Measurements from ENCODE around the gene LRRC53.

Gene LRRC53

GRCh38 chr1:74505928-74506710 is 6.3 kb downstream of the LRRC53 start:
- H3K4me1 ChIP-seq (ENCODE audit: insufficient read depth, low read length), result peaks cover 11% of the 10 kb centered on the region; the same call in 1 of the 2 replicates
- no peaks in the 10 kb centered on the region for H3K9me3 ChIP-seq (ENCODE audit: control insufficient read depth, insufficient read depth, low read length)
- no peaks in the 10 kb centered on the region for H3K36me3 ChIP-seq (ENCODE audit: insufficient read depth, low read length)
- no peak overlapping the region for H3K9ac ChIP-seq (ENCODE audit: low read depth, low read length)

- Histone ChIP-seq H3K9me3 (ENCODE audit: control insufficient read depth, insufficient read depth, low read length) (no peaks in the 10 kb centered on the region), H3K4me1 (ENCODE audit: insufficient read depth, low read length) (peaks cover 11% of the 10 kb centered on the region; the same call in 1 of the 2 replicates), H3K9ac (ENCODE audit: low read depth, low read length) (no peak overlapping the region), H3K36me3 (ENCODE audit: insufficient read depth, low read length) (no peaks in the 10 kb centered on the region)
These were observed 7.4 kb downstream of the LRRC53 start for GRCh38 chr1:74504933-74505512.

GRCh38 chr1:74504125-74504932 is 8.1 kb downstream of the LRRC53 start:
- no peak overlapping the region for H3K9ac ChIP-seq (ENCODE audit: low read depth, low read length)
- H3K4me1 ChIP-seq (ENCODE audit: insufficient read depth, low read length), result peaks cover 11% of the 10 kb centered on the region; the same call in 1 of the 2 replicates
- no peaks in the 10 kb centered on the region for H3K36me3 ChIP-seq (ENCODE audit: insufficient read depth, low read length)
- H3K9me3 ChIP-seq (ENCODE audit: control insufficient read depth, insufficient read depth, low read length), result no peaks in the 10 kb centered on the region

- Histone ChIP-seq H3K9me3 (ENCODE audit: control insufficient read depth, insufficient read depth, low read length) (no peaks in the 10 kb centered on the region), H3K36me3 (ENCODE audit: insufficient read depth, low read length) (no peaks in the 10 kb centered on the region), H3K9ac (ENCODE audit: low read depth, low read length) (no peak overlapping the region), H3K4me1 (ENCODE audit: insufficient read depth, low read length) (peaks cover 11% of the 10 kb centered on the region; the same call in 1 of the 2 replicates)
These were observed 9.6 kb downstream of the LRRC53 start for GRCh38 chr1:74502858-74503257.

DNA sequence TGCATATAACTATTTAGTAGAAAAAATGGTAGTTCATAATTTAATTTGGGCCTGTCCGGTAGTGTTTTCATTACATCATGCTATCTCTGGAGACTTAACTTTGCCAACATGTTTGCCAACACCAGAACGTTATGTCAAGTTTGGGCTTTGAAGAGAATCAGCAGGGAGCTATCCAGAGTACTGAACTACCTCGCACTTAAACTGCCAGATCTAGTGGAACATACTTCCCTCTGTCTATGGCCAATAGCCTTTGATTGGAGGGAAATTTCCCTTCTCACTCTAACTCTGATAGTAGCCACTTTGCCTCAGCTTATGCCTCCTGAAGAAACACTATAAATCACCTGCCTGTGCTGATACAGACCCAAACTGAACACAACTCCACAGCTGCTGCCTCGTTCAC is 10.0 kb downstream of the LRRC53 start:
- Histone ChIP-seq H3K36me3 (ENCODE audit: insufficient read depth, low read length) (no peaks in the 10 kb centered on the region), H3K4me1 (ENCODE audit: insufficient read depth, low read length) (peaks cover 11% of the 10 kb centered on the region; the same call in 1 of the 2 replicates), H3K9ac (ENCODE audit: low read depth, low read length) (no peak overlapping the region), H3K9me3 (ENCODE audit: control insufficient read depth, insufficient read depth, low read length) (no peaks in the 10 kb centered on the region)

DNA sequence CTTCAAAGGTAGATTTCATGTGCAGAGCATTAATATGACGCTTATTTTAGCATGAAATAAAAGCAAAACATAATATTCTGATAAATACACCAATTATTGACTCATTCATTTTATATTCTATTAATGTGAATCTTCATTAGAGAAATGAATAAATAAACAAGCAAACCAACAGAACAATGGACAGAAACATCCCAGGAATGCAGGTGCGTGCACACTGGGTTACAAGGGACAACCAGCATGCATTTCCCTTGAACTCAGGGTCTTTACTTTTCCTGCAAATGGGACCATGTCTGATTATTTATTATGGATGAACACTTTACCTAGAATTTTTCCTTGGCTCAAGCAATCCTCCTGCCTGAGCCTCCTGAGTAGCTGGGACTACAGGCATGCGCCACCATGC is 13.5 kb downstream of the LRRC53 start:
- no peaks in the 10 kb centered on the region for H3K36me3 ChIP-seq (ENCODE audit: insufficient read depth, low read length)
- H3K9ac ChIP-seq (ENCODE audit: low read depth, low read length), result no peak overlapping the region
- peaks cover 2% of the 10 kb centered on the region; the same call in 1 of the 2 replicates for H3K4me1 ChIP-seq (ENCODE audit: insufficient read depth, low read length)
- H3K9me3 ChIP-seq (ENCODE audit: control insufficient read depth, insufficient read depth, low read length), result no peaks in the 10 kb centered on the region

- no peaks in the 10 kb centered on the region for H3K36me3 ChIP-seq (ENCODE audit: insufficient read depth, low read length)
- no peaks in the 10 kb centered on the region for H3K4me1 ChIP-seq (ENCODE audit: insufficient read depth, low read length)
- no peak overlapping the region for H3K9ac ChIP-seq (ENCODE audit: low read depth, low read length)
- no peaks in the 10 kb centered on the region for H3K9me3 ChIP-seq (ENCODE audit: control insufficient read depth, insufficient read depth, low read length)
These were observed 15.7 kb downstream of the LRRC53 start for GRCh38 chr1:74496669-74497068.

GRCh38 chr1:74486036-74486435 is 26.4 kb downstream of the LRRC53 start:
- H3K36me3 ChIP-seq (ENCODE audit: insufficient read depth, low read length), result no peaks in the 10 kb centered on the region
- no peaks in the 10 kb centered on the region for H3K9me3 ChIP-seq (ENCODE audit: control insufficient read depth, insufficient read depth, low read length)
- H3K4me1 ChIP-seq (ENCODE audit: insufficient read depth, low read length), result peaks cover 26% of the 10 kb centered on the region; the same call in 1 of the 2 replicates
- H3K9ac ChIP-seq (ENCODE audit: low read depth, low read length), result no peak overlapping the region

DNA sequence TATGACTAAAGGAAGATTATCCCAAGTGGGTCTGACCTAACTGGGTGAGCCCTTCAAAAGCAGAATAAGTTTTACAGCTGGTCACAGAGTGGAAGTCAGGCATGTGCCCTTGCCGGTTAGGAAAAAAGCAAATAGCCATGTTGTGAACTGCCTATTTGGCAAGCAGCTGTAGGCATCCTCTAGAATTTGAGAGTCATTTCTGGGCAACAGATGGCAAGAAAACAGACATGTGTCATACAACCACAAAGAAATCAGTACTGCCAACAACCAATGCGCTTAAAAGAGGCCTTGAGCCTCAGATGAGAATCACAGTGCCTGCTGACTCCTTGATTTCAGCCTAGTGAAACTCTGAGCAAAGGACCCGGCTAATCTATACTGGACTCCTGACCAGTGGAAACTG is 26.8 kb downstream of the LRRC53 start:
- Histone ChIP-seq H3K9me3 (ENCODE audit: control insufficient read depth, insufficient read depth, low read length) (no peaks in the 10 kb centered on the region), H3K4me1 (ENCODE audit: insufficient read depth, low read length) (peaks cover 26% of the 10 kb centered on the region; the same call in 1 of the 2 replicates), H3K9ac (ENCODE audit: low read depth, low read length) (no peak overlapping the region), H3K36me3 (ENCODE audit: insufficient read depth, low read length) (no peaks in the 10 kb centered on the region)

DNA sequence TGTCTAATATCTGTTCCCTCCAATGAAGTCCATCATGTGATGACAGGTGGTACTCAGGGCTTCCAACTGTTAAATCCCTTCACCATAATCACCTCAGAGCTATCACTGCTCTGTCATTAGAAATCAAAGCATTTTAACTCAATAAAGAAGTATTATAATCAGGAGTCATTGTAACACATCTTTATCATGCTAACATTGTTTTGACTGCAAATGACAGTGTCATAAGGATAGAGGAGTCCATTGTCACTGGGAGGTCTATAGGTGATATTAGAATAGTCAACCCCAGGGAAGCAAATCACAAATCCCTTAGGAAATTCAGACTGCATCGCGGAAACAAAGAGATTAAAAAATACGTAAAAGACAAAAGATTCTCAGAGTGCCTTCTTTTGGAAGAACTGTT is 30.8 kb downstream of the LRRC53 start:
- no peaks in the 10 kb centered on the region for H3K36me3 ChIP-seq (ENCODE audit: insufficient read depth, low read length)

GRCh38 chr1:74480068-74480467 is 32.3 kb downstream of the LRRC53 start:
- Histone ChIP-seq H3K9me3 (ENCODE audit: control insufficient read depth, insufficient read depth, low read length) (no peaks in the 10 kb centered on the region), H3K9ac (ENCODE audit: low read depth, low read length) (no peak overlapping the region), H3K36me3 (ENCODE audit: insufficient read depth, low read length) (no peaks in the 10 kb centered on the region), H3K4me1 (ENCODE audit: insufficient read depth, low read length) (no peaks in the 10 kb centered on the region)

More for the DNA sequence above, 30.8 kb downstream of the LRRC53 start:
- H3K4me1 ChIP-seq (ENCODE audit: insufficient read depth, low read length), result peaks cover 8% of the 10 kb centered on the region; the same call in 1 of the 2 replicates
- H3K9me3 ChIP-seq (ENCODE audit: control insufficient read depth, insufficient read depth, low read length), result no peaks in the 10 kb centered on the region
- no peak overlapping the region for H3K9ac ChIP-seq (ENCODE audit: low read depth, low read length)

GRCh38 chr1:74478979-74479378 is 33.4 kb downstream of the LRRC53 start:
- Histone ChIP-seq H3K36me3 (ENCODE audit: insufficient read depth, low read length) (no peaks in the 10 kb centered on the region), H3K4me1 (ENCODE audit: insufficient read depth, low read length) (no peaks in the 10 kb centered on the region), H3K9ac (ENCODE audit: low read depth, low read length) (no peak overlapping the region), H3K9me3 (ENCODE audit: control insufficient read depth, insufficient read depth, low read length) (no peaks in the 10 kb centered on the region)

DNA sequence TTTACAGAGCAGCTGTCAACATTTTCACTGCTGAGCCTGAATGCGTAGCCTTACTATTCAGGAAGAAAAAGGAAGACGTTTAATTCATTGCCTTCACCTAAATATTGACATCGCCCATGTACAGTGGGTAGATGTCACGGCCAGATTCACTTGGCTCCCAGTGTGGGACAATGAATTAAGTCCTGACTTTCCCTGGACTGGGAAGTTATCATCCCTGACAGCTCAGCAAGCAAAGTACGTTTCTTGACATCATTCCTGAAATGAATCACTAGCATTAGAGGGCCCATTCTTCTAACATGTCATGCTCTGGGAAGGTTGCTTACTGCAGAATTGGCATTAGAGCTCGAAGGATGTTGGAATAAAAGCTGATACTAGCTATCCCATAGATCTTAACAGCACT is 37.8 kb downstream of the LRRC53 start:
- H3K36me3 ChIP-seq (ENCODE audit: insufficient read depth, low read length), result no peaks in the 10 kb centered on the region
- no peaks in the 10 kb centered on the region for H3K9me3 ChIP-seq (ENCODE audit: control insufficient read depth, insufficient read depth, low read length)
- H3K9ac ChIP-seq (ENCODE audit: low read depth, low read length), result no peak overlapping the region
- no peaks in the 10 kb centered on the region for H3K4me1 ChIP-seq (ENCODE audit: insufficient read depth, low read length)

GRCh38 chr1:74471470-74471869 is 40.9 kb downstream of the LRRC53 start:
- Histone ChIP-seq H3K36me3 (ENCODE audit: insufficient read depth, low read length) (no peaks in the 10 kb centered on the region), H3K9me3 (ENCODE audit: control insufficient read depth, insufficient read depth, low read length) (no peaks in the 10 kb centered on the region), H3K4me1 (ENCODE audit: insufficient read depth, low read length) (no peaks in the 10 kb centered on the region), H3K9ac (ENCODE audit: low read depth, low read length) (no peak overlapping the region)

Measured in ES-I3 (cell line).